ENCODE data around the gene CCDC8. TPM values are rescaled to one million over a fixed set of nuclear protein-coding genes. Genes with fewer than 3 reads are reported as not detected.
A peak's percentile ranks its signal among the peaks of the same experiment; 100 is the strongest.
"Not testable (repeated sequence)": the region's sequence is repeated elsewhere in the genome, so short reads cannot be mapped to it uniquely, and the experiment has no call there.

Gene CCDC8
- total RNA-seq, 5 donors from 2014 or later (not counting 1 experiment from before 2014, with no cell fraction given), result 0.12 to 0.19 (median 0.13) TPM; not detected in 2

GRCh38 chr19:46402725-46403124, 10.6 kb downstream of the CCDC8 start:
- H3K27me3 ChIP-seq (replicated peaks in 1 of 2; ENCODE audit: control insufficient read depth in 2 of 2, extremely low read depth in 1 of 2, insufficient read depth in 2 of 2, low read length in 1 of 2), result peaks cover 8 to 82% of the 10 kb centered on the region in 2 experiments
- ChIA-PET CTCF (interaction anchor here in 1 of 2 donors (0.8 kb wide), 1 partner anchor 82 kb away, joined by 5 read pairs; no protein-coding TSS in a partner anchor), POLR2A (no interaction called here)
- Mint-ChIP-seq H3K27me3 (peaks cover 37 to 68% of the 10 kb centered on the region in 2 donors), H3K9me3 (no peaks in the 10 kb centered on the region), H3K27ac (no peak overlapping the region), H3K4me3 (peak overlapping the region in 1 of 3 donors; percentile 22), H3K36me3 (no peaks in the 10 kb centered on the region), H3K4me1 (peaks cover 13 to 19% (median 15%) of the 10 kb centered on the region in 3 donors)
- 84% methylated on average over 9 of the region's 11 CpGs for WGBS (ENCODE audit: insufficient coverage)
- no peaks in the 10 kb centered on the region for H3K9me3 ChIP-seq
- peaks cover 0 to 19% of the 10 kb centered on the region in 2 experiments for H3K4me1 ChIP-seq (ENCODE audit: control insufficient read depth in 1 of 2, extremely low read depth in 1 of 2, insufficient read depth in 2 of 2, low read length in 2 of 2)
- H3K4me3 ChIP-seq (ENCODE audit: control insufficient read depth in 1 of 2, extremely low read depth in 1 of 2, low read length in 1 of 2), result no peak overlapping the region
- H3K36me3 ChIP-seq (ENCODE audit: control insufficient read depth in 2 of 2, extremely low read depth in 1 of 2, insufficient read depth in 1 of 2, low read length in 1 of 2), result no peaks in the 10 kb centered on the region
- H3K27ac ChIP-seq (ENCODE audit: low read length), result no peak overlapping the region
- DNase-seq (no peak), ATAC-seq (replicated peaks in 1 of 4) (no peak)

- peaks cover 14 to 27% of the 10 kb centered on the region in 2 donors for H3K27me3 Mint-ChIP-seq
- peaks cover 2 to 11% (median 4%) of the 10 kb centered on the region in 3 donors for H3K4me1 Mint-ChIP-seq
- ATAC-seq (replicated peaks in 1 of 4); H3K9me3 ChIP-seq; H3K27ac ChIP-seq (ENCODE audit: low read length); H3K4me3 ChIP-seq (ENCODE audit: control insufficient read depth in 1 of 2, extremely low read depth in 1 of 2, low read length in 1 of 2); H3K4me1 ChIP-seq (ENCODE audit: control insufficient read depth in 1 of 2, extremely low read depth in 1 of 2, insufficient read depth in 2 of 2, low read length in 2 of 2); POLR2A ChIA-PET; H3K36me3 Mint-ChIP-seq; H3K36me3 ChIP-seq (ENCODE audit: control insufficient read depth in 2 of 2, extremely low read depth in 1 of 2, insufficient read depth in 1 of 2, low read length in 1 of 2); H3K27ac Mint-ChIP-seq; H3K9me3 Mint-ChIP-seq; DNase-seq; H3K4me3 Mint-ChIP-seq: not testable (repeated sequence)
- peaks cover 3 to 36% of the 10 kb centered on the region in 2 experiments for H3K27me3 ChIP-seq (replicated peaks in 1 of 2; ENCODE audit: control insufficient read depth in 2 of 2, extremely low read depth in 1 of 2, insufficient read depth in 2 of 2, low read length in 1 of 2)
- WGBS (ENCODE audit: insufficient coverage), result 77% methylated on average over 4 of the region's 14 CpGs
- CTCF ChIA-PET, result interaction anchor here (0.5 kb wide), 2 partner anchors 10 to 133 kb away, joined by 3 to 8 read pairs; no protein-coding TSS in a partner anchor
Observed at GRCh38 chr19:46397801-46398479, 15.4 kb downstream of the CCDC8 start.

GRCh38 chr19:46394402-46394797, 19.0 kb downstream of the CCDC8 start:
- H3K27ac Mint-ChIP-seq, result no peak overlapping the region
- Histone ChIP-seq H3K9me3 (no peaks in the 10 kb centered on the region), H3K4me3 (ENCODE audit: control insufficient read depth in 1 of 2, extremely low read depth in 1 of 2, low read length in 1 of 2) (no peak overlapping the region), H3K27me3 (replicated peaks in 1 of 2; ENCODE audit: control insufficient read depth in 2 of 2, extremely low read depth in 1 of 2, insufficient read depth in 2 of 2, low read length in 1 of 2) (peaks cover 0 to 3% of the 10 kb centered on the region in 2 experiments), H3K4me1 (ENCODE audit: control insufficient read depth in 1 of 2, extremely low read depth in 1 of 2, insufficient read depth in 2 of 2, low read length in 2 of 2) (no peaks in the 10 kb centered on the region), H3K27ac (ENCODE audit: low read length) (no peak overlapping the region), H3K36me3 (ENCODE audit: control insufficient read depth in 2 of 2, extremely low read depth in 1 of 2, insufficient read depth in 1 of 2, low read length in 1 of 2) (peaks cover 9 to 29% of the 10 kb centered on the region in 2 donors)
- ChIA-PET POLR2A (interaction anchor here in 1 of 2 donors (0.6 kb wide), 1 partner anchor 1627 kb away, joined by 4 read pairs; no protein-coding TSS in a partner anchor), CTCF (interaction anchor here (0.6 to 0.7 kb wide), 4 partner anchors 23 to 1213 kb away, joined by 3 to 6 read pairs (median 4); no protein-coding TSS in a partner anchor)
- no peaks in the 10 kb centered on the region for H3K9me3 Mint-ChIP-seq
- peaks cover 17% of the 10 kb centered on the region for H3K36me3 Mint-ChIP-seq
- 93% methylated on average over 3 of the region's 5 CpGs for WGBS (ENCODE audit: insufficient coverage)
- ATAC-seq (replicated peaks in 1 of 4) (no peak), DNase-seq (no peak)
- H3K4me3 Mint-ChIP-seq, result no peak overlapping the region
- peaks cover 5 to 8% of the 10 kb centered on the region in 2 donors for H3K27me3 Mint-ChIP-seq
- H3K4me1 Mint-ChIP-seq, result peaks cover 5 to 11% (median 10%) of the 10 kb centered on the region in 3 donors

- ATAC-seq (replicated peaks in 1 of 4) (no peak), DNase-seq (no peak)
- ChIA-PET CTCF (interaction anchor here (0.5 to 0.6 kb wide), 2 partner anchors 55 to 149 kb away, joined by 4 to 12 read pairs; no protein-coding TSS in a partner anchor), POLR2A (no interaction called here)
- no peak overlapping the region for H3K27ac Mint-ChIP-seq
- no peaks in the 10 kb centered on the region for H3K4me1 ChIP-seq (ENCODE audit: control insufficient read depth in 1 of 2, extremely low read depth in 1 of 2, insufficient read depth in 2 of 2, low read length in 2 of 2)
- H3K27me3 Mint-ChIP-seq, result peaks cover 2 to 5% of the 10 kb centered on the region in 2 donors
- H3K4me1 Mint-ChIP-seq, result peaks cover 5 to 11% (median 10%) of the 10 kb centered on the region in 3 donors
- 84% methylated on average over 16 of the region's 21 CpGs for WGBS (ENCODE audit: insufficient coverage)
- no peak overlapping the region for H3K4me3 Mint-ChIP-seq
- H3K27me3 ChIP-seq (replicated peaks in 1 of 2; ENCODE audit: control insufficient read depth in 2 of 2, extremely low read depth in 1 of 2, insufficient read depth in 2 of 2, low read length in 1 of 2), result no peaks in the 10 kb centered on the region
- H3K27ac ChIP-seq (ENCODE audit: low read length), result no peak overlapping the region
- no peaks in the 10 kb centered on the region for H3K9me3 ChIP-seq
- peaks cover 10 to 34% of the 10 kb centered on the region in 2 donors for H3K36me3 ChIP-seq (ENCODE audit: control insufficient read depth in 2 of 2, extremely low read depth in 1 of 2, insufficient read depth in 1 of 2, low read length in 1 of 2)
- H3K9me3 Mint-ChIP-seq, result no peaks in the 10 kb centered on the region
- no peak overlapping the region for H3K4me3 ChIP-seq (ENCODE audit: control insufficient read depth in 1 of 2, extremely low read depth in 1 of 2, low read length in 1 of 2)
- peaks cover 24% of the 10 kb centered on the region for H3K36me3 Mint-ChIP-seq
Observed at GRCh38 chr19:46393456-46394401, 19.6 kb downstream of the CCDC8 start.

GRCh38 chr19:46392837-46393236, 20.5 kb downstream of the CCDC8 start:
- Mint-ChIP-seq H3K36me3 (peaks cover 29% of the 10 kb centered on the region), H3K27me3 (peaks cover 0 to 5% of the 10 kb centered on the region in 2 donors), H3K4me1 (peaks cover 5 to 11% (median 10%) of the 10 kb centered on the region in 3 donors), H3K9me3 (no peaks in the 10 kb centered on the region), H3K4me3 (no peak overlapping the region), H3K27ac (no peak overlapping the region)
- no peak for ATAC-seq (replicated peaks in 1 of 4)
- H3K36me3 ChIP-seq (ENCODE audit: control insufficient read depth in 2 of 2, extremely low read depth in 1 of 2, insufficient read depth in 1 of 2, low read length in 1 of 2), result peaks cover 19 to 43% of the 10 kb centered on the region in 2 donors
- H3K4me1 ChIP-seq (ENCODE audit: control insufficient read depth in 1 of 2, extremely low read depth in 1 of 2, insufficient read depth in 2 of 2, low read length in 2 of 2), result no peaks in the 10 kb centered on the region
- no CpG with 5 or more reads among the region's 4 CpGs for WGBS (ENCODE audit: insufficient coverage)
- no peak overlapping the region for H3K4me3 ChIP-seq (ENCODE audit: control insufficient read depth in 1 of 2, extremely low read depth in 1 of 2, low read length in 1 of 2)
- H3K27me3 ChIP-seq (replicated peaks in 1 of 2; ENCODE audit: control insufficient read depth in 2 of 2, extremely low read depth in 1 of 2, insufficient read depth in 2 of 2, low read length in 1 of 2), result no peaks in the 10 kb centered on the region
- no peak for DNase-seq
- CTCF ChIA-PET, result no interaction called here
- no peaks in the 10 kb centered on the region for H3K9me3 ChIP-seq
- POLR2A ChIA-PET, result no interaction called here
- H3K27ac ChIP-seq (ENCODE audit: low read length), result no peak overlapping the region

GRCh38 chr19:46392252-46392801, 21.0 kb downstream of the CCDC8 start:
- peaks cover 34% of the 10 kb centered on the region for H3K36me3 Mint-ChIP-seq
- 91% methylated on average over 17 of the region's 21 CpGs for WGBS (ENCODE audit: insufficient coverage)
- peaks cover 5 to 11% (median 10%) of the 10 kb centered on the region in 3 donors for H3K4me1 Mint-ChIP-seq
- POLR2A ChIA-PET, result no interaction called here
- no peaks in the 10 kb centered on the region for H3K9me3 Mint-ChIP-seq
- H3K27ac ChIP-seq (ENCODE audit: low read length), result no peak overlapping the region
- CTCF ChIA-PET, result interaction anchor here in 1 of 2 donors (0.6 kb wide), 1 partner anchor 1733 kb away, joined by 6 read pairs; no protein-coding TSS in a partner anchor
- H3K4me3 Mint-ChIP-seq, result no peak overlapping the region
- no peaks in the 10 kb centered on the region for H3K9me3 ChIP-seq
- DNase-seq (no peak), ATAC-seq (replicated peaks in 1 of 4) (no peak)
- H3K36me3 ChIP-seq (ENCODE audit: control insufficient read depth in 2 of 2, extremely low read depth in 1 of 2, insufficient read depth in 1 of 2, low read length in 1 of 2), result peaks cover 24 to 48% of the 10 kb centered on the region in 2 donors
- no peak overlapping the region for H3K4me3 ChIP-seq (ENCODE audit: control insufficient read depth in 1 of 2, extremely low read depth in 1 of 2, low read length in 1 of 2)
- no peaks in the 10 kb centered on the region for H3K27me3 ChIP-seq (replicated peaks in 1 of 2; ENCODE audit: control insufficient read depth in 2 of 2, extremely low read depth in 1 of 2, insufficient read depth in 2 of 2, low read length in 1 of 2)
- H3K27ac Mint-ChIP-seq, result peak overlapping the region; percentile 17 to 56
- no peaks in the 10 kb centered on the region for H3K27me3 Mint-ChIP-seq
- no peaks in the 10 kb centered on the region for H3K4me1 ChIP-seq (ENCODE audit: control insufficient read depth in 1 of 2, extremely low read depth in 1 of 2, insufficient read depth in 2 of 2, low read length in 2 of 2)

Measured in T-cell (primary cell).